Coronary artery (tissue), 2 donors: ENCODE measurements around the gene IGFALS.

Source experiments
- DNase-seq: peaks from one replicate; pipeline ENCODE4 v3.0.0-alpha.2; 2017; ENCODE audit warnings: low spot score
- H3K27ac ChIP-seq, 2 donors: fragments of 200-600 bp; sonication (generic); one replicate each; pipeline ENCODE4 v1.5.1; 2016 to 2019
- H3K4me3 ChIP-seq: fragments of 200-600 bp; sonication (generic); 2 replicates; pipeline ENCODE4 v1.5.1; 2016; ENCODE audit warnings: mild to moderate bottlenecking, moderate library complexity
- TF ChIP-seq, protein P1 (sequence below): fragments of 200-600 bp; sonication (generic); IDR thresholded peaks from one replicate; pipeline ENCODE4 v1.5.1; 2019; ENCODE audit warnings: antibody characterized with exemption

IGFALS gene

DNA sequence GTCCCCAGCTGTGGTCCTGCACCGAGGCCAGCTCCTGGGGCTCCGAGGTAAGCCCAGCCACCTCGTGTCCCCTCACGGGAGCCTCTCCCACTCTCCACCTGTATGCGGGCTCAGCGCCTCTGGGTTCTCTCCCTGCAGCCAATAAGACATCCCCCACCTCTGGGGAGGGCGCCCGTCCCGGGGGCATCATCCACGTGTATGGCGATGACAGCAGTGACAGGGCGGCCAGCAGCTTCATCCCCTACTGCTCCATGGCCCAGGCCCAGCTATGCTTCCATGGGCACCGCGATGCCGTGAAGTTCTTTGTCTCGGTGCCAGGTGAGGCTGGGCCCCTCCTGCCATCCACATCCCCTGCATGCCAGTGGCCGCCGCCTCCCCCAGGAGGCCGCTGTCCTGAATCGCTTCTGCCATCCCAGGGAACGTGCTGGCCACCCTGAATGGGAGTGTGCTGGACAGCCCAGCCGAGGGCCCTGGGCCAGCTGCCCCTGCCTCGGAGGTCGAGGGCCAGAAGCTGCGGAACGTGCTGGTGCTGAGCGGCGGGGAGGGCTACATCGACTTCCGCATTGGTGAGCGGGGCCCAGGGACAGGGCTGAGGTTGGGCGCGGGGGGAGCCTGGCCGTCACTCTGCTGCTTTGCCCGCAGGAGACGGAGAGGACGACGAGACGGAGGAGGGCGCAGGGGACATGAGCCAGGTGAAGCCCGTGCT, 25.3 kb downstream of the IGFALS start:
- DNase-seq, result no peak
- TF ChIP-seq, protein P1, sequence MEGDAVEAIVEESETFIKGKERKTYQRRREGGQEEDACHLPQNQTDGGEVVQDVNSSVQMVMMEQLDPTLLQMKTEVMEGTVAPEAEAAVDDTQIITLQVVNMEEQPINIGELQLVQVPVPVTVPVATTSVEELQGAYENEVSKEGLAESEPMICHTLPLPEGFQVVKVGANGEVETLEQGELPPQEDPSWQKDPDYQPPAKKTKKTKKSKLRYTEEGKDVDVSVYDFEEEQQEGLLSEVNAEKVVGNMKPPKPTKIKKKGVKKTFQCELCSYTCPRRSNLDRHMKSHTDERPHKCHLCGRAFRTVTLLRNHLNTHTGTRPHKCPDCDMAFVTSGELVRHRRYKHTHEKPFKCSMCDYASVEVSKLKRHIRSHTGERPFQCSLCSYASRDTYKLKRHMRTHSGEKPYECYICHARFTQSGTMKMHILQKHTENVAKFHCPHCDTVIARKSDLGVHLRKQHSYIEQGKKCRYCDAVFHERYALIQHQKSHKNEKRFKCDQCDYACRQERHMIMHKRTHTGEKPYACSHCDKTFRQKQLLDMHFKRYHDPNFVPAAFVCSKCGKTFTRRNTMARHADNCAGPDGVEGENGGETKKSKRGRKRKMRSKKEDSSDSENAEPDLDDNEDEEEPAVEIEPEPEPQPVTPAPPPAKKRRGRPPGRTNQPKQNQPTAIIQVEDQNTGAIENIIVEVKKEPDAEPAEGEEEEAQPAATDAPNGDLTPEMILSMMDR, result no peak
- Histone ChIP-seq H3K4me3 (no peak overlapping the region), H3K27ac (no peak overlapping the region)

DNA sequence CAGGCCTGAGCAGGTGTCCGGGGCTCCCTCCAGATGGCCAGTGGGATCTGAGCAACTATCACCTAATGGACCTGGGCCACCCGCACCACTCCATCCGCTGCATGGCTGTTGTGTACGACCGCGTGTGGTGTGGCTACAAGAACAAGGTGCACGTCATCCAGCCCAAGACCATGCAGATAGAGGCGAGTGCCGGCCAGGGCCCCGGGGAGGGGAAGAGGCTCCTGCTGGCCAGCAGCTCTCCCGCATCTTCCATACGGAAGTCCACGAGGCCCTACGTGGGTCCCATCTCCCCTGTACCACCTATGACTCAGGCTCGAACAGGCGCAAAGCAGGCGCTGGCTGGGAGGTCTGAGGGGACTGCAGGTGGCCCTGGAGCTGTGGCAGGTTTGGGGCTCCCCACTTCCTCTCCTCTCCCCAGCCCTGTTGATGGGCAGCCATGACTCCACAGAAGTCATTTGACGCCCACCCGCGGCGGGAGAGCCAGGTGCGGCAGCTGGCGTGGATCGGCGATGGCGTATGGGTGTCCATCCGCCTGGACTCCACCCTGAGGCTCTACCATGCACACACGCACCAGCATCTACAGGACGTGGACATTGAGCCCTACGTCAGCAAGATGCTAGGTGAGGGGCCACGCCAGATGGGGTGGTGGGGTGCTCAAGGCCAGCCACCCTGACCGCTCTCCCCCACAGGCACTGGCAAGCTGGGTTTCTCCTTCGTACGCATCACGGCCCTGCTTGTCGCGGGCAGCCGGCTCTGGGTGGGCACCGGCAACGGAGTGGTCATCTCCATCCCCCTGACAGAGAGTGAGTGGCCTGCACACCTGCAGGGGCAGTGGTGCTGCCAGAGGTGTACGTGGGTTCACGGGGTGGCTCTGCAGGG, 26.1 kb downstream of the IGFALS start:
- DNase-seq, result no peak
- Histone ChIP-seq H3K4me3 (no peak overlapping the region), H3K27ac (no peak overlapping the region)
- TF ChIP-seq, protein P1, result no peak

DNA sequence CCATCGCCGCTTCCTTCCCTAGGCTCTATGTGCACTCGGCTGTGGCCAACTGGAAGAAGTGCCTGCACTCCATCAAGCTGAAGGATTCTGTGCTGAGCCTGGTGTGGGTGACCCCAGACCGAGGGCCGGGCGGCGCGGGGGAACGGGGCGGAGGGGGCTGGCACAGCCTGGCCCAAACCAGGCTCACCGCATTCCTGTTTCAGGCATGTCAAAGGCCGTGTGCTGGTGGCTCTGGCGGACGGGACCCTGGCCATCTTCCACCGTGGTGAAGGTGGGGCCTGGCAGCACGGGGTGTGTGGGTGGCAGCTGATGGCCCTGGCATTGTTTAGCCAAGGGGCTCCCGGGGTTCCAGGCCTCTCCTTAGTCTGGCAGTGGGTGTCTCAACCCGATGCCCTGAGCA, 26.8 kb downstream of the IGFALS start:
- TF ChIP-seq, protein P1, result no peak
- Histone ChIP-seq H3K4me3 (no peak overlapping the region), H3K27ac (no peak overlapping the region)
- DNase-seq, result no peak

DNA sequence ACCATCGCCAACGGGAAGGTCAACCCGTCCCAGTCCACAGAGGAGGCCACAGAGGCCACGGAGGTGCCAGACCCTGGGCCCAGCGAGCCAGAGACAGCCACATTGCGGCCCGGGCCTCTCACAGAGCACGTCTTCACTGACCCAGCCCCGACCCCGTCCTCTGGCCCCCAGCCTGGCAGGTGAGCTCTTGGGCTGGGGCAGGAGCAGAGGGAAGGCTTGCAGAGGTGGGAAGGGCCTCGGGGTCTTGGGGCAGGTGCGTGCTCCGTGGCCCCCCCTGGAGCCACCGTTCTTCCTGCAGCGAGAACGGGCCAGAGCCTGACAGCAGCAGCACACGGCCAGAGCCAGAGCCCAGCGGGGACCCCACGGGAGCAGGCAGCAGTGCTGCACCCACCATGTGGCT, 27.3 kb downstream of the IGFALS start:
- Histone ChIP-seq H3K27ac (no peak overlapping the region), H3K4me3 (no peak overlapping the region)
- DNase-seq, result no peak
- TF ChIP-seq, protein P1, result no peak

DNA sequence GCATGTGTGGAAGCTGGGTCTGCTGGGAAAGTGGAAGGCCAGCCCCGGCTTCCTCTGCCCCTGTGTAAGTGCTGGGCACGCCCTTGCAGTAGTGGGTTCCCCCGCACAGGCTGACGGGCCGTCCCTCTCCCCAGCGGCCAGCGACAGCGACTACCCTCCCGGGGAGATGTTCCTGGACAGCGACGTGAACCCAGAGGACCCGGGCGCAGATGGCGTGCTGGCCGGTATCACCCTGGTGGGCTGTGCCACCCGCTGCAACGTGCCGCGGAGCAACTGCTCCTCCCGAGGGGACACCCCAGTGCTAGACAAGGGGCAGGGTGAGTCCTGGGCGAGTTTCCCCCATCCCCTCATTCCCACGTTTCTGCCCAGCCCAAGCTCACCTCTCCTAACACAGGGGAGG, 27.7 kb downstream of the IGFALS start:
- TF ChIP-seq, protein P1, result no peak
- DNase-seq, result no peak
- no peak overlapping the region for H3K4me3 ChIP-seq
- H3K27ac ChIP-seq, result no peak overlapping the region

DNA sequence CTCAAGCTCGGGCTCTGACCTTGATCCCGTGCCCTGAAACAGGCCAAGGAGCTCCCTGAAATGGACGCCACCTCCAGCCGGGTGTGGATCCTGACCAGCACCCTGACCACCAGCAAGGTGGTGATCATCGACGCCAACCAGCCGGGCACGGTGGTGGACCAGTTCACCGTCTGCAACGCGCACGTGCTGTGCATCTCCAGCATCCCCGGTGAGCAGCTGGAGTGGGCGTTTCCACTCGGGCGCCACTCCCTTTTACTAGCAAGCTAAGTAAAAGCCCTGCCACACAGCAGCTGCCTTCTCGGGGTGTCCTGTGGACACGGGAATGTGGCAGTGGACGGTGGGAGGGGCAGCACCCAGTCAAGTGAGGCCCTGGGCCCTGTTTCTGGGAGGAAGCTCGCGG, 28.5 kb downstream of the IGFALS start:
- DNase-seq, result no peak
- TF ChIP-seq, protein P1, result no peak
- H3K4me3 ChIP-seq, result no peak overlapping the region
- no peak overlapping the region for H3K27ac ChIP-seq
